Gastrocnemius medialis (tissue), 4 donors: ENCODE data around the gene SLC16A1.

ENCODE experiments used
- POLR2A ChIP-seq, 2 donors: fragments of 450-650 bp; IDR thresholded peaks; one replicate each; pipeline ENCODE4 v1.6.1; 2017; ENCODE audit warnings: antibody characterized with exemption in 2 of 2, mild to moderate bottlenecking in 2 of 2, moderate library complexity in 2 of 2
- TF ChIP-seq, protein P1 (sequence below), 5 experiments: fragments of 450-650 bp in 3 of 5; fragments of 200-600 bp in 2 of 5; sonication (generic) in 2 of 5; IDR thresholded peaks in 4 of 5; conservative IDR thresholded peaks in 1 of 5; 1 replicate in 4 of 5; 2 replicates in 1 of 5; pipeline ENCODE4 v1.5.1; 2016 to 2019; ENCODE audit warnings: antibody characterized with exemption in 5 of 5, mild to moderate bottlenecking in 3 of 5, moderate library complexity in 3 of 5

DNA sequence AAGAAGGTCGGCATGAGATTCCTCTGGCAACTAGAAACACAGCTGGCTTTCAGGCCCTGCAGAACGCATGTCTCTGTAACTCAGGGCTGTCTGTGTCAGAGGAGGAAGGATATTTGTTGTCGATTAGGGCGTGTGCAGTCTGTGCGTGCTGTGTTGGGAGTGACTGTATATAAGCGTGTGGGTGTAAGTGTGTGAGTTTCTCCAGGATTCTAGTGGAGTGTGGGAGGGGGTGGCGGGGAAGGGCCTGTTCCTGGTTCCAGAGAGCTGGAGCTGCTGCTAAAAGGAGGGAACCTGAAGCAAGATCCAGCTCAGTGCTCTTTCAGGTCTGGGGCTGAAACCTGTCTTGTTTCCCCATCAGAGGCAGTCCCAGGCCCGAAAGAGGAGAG lies 74.3 kb downstream of the SLC16A1 start:
- TF ChIP-seq, protein P1, sequence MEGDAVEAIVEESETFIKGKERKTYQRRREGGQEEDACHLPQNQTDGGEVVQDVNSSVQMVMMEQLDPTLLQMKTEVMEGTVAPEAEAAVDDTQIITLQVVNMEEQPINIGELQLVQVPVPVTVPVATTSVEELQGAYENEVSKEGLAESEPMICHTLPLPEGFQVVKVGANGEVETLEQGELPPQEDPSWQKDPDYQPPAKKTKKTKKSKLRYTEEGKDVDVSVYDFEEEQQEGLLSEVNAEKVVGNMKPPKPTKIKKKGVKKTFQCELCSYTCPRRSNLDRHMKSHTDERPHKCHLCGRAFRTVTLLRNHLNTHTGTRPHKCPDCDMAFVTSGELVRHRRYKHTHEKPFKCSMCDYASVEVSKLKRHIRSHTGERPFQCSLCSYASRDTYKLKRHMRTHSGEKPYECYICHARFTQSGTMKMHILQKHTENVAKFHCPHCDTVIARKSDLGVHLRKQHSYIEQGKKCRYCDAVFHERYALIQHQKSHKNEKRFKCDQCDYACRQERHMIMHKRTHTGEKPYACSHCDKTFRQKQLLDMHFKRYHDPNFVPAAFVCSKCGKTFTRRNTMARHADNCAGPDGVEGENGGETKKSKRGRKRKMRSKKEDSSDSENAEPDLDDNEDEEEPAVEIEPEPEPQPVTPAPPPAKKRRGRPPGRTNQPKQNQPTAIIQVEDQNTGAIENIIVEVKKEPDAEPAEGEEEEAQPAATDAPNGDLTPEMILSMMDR (IDR thresholded peaks at IDR 0.05 in 4 of 5, conservative IDR thresholded peaks at IDR 0.05 in 1 of 5), result no peak
- TF ChIP-seq POLR2A (IDR thresholded peaks at IDR 0.05), result no peak
